Parathyroid adenoma (tissue), 2 donors: ENCODE results near the gene ABHD4.

Experiments
- H2AFZ ChIP-seq: fragments of 300-600 bp; sonication (generic); one replicate; pipeline ENCODE4 v1.7.0; 2017; ENCODE audit warnings: antibody characterized with exemption, mild to moderate bottlenecking
- H3K27ac ChIP-seq: fragments of 300-600 bp; sonication (generic); one replicate; pipeline ENCODE4 v1.7.0; 2017
- H3K27me3 ChIP-seq: fragments of 300-600 bp; sonication (generic); one replicate; pipeline ENCODE4 v1.7.0; 2017; ENCODE audit warnings: low read length; ENCODE audit not compliant: control insufficient read depth, insufficient read depth
- H3K36me3 ChIP-seq: fragments of 300-600 bp; sonication (generic); one replicate; pipeline ENCODE4 v1.7.0; 2017; ENCODE audit warnings: low read length; ENCODE audit not compliant: control insufficient read depth, insufficient read depth
- H3K4me1 ChIP-seq: fragments of 300-600 bp; sonication (generic); one replicate; pipeline ENCODE4 v1.7.0; 2017; ENCODE audit warnings: control low read depth
- H3K4me2 ChIP-seq: fragments of 300-600 bp; sonication (generic); one replicate; pipeline ENCODE4 v1.7.0; 2017; ENCODE audit warnings: low read length
- H3K4me3 ChIP-seq: fragments of 300-600 bp; sonication (generic); one replicate; pipeline ENCODE4 v1.7.0; 2017; ENCODE audit warnings: low read depth, low read length
- H3K79me2 ChIP-seq: fragments of 300-600 bp; sonication (generic); one replicate; pipeline ENCODE4 v1.7.0; 2017; ENCODE audit warnings: control low read depth
- H3K9ac ChIP-seq: fragments of 300-600 bp; sonication (generic); one replicate; pipeline ENCODE4 v1.7.0; 2017; ENCODE audit warnings: mild to moderate bottlenecking
- H3K9me3 ChIP-seq: fragments of 300-600 bp; sonication (generic); one replicate; pipeline ENCODE4 v1.7.0; 2017; ENCODE audit warnings: low read length; ENCODE audit not compliant: control insufficient read depth
- CTCF ChIP-seq: fragments of 300-600 bp; sonication (generic); IDR thresholded peaks from one replicate; pipeline ENCODE4 v1.7.0; 2017; ENCODE audit warnings: antibody characterized with exemption, mild to moderate bottlenecking
- donor health status: primary hyperparathyroidism.

The ABHD4 gene

DNA sequence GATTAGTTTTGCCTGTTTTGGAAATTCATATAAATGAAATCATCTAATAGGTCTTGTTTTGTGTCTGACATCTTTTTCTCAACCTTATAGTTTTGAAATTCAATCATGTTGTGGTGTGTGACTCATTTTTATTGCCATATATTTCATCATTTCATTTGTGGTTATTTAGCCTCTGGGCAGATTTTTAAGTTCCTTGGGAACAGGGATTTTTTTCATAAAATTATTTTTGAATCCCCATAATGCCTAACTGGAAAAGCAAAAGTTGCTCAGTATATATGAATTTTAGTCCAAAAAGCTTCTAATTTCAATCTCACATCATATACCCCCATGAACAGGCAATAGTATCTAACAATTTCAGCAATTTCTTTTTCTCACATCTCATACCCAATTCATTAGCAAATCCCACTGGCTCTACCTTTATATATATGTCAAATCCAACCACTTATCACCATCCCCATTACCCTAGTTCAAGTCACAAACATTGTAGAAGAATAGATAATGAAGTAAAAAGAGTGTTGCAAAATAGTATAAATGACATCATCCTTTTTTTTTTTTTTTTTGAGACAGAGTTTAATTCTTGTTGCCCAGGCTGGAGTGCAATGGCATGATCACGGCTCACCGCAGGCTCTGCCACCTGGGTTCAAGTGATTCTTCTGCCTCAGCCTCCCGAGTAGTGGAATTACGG is 48.6 kb downstream of the ABHD4 start:
- Histone ChIP-seq H3K4me3 (no peak overlapping the region), H3K36me3 (no peaks in the 10 kb centered on the region), H3K79me2 (no peaks in the 10 kb centered on the region), H3K9ac (no peak overlapping the region), H3K27me3 (no peaks in the 10 kb centered on the region), H2AFZ (no peak overlapping the region), H3K4me2 (no peak overlapping the region), H3K4me1 (no peaks in the 10 kb centered on the region), H3K27ac (no peak overlapping the region), H3K9me3 (no peaks in the 10 kb centered on the region)
- TF ChIP-seq CTCF = no peak

- no peaks in the 10 kb centered on the region for H3K9me3 ChIP-seq
- no peak overlapping the region for H2AFZ ChIP-seq
- H3K4me1 ChIP-seq = no peaks in the 10 kb centered on the region
- H3K27ac ChIP-seq = no peak overlapping the region
- H3K27me3 ChIP-seq = no peaks in the 10 kb centered on the region
- no peak for TF ChIP-seq CTCF
- H3K9ac ChIP-seq = no peak overlapping the region
- H3K4me3 ChIP-seq = no peak overlapping the region
- H3K79me2 ChIP-seq = no peaks in the 10 kb centered on the region
- no peaks in the 10 kb centered on the region for H3K36me3 ChIP-seq
- no peak overlapping the region for H3K4me2 ChIP-seq
These were observed 50.4 kb downstream of the ABHD4 start for GRCh38 chr14:22648506-22648905.

DNA sequence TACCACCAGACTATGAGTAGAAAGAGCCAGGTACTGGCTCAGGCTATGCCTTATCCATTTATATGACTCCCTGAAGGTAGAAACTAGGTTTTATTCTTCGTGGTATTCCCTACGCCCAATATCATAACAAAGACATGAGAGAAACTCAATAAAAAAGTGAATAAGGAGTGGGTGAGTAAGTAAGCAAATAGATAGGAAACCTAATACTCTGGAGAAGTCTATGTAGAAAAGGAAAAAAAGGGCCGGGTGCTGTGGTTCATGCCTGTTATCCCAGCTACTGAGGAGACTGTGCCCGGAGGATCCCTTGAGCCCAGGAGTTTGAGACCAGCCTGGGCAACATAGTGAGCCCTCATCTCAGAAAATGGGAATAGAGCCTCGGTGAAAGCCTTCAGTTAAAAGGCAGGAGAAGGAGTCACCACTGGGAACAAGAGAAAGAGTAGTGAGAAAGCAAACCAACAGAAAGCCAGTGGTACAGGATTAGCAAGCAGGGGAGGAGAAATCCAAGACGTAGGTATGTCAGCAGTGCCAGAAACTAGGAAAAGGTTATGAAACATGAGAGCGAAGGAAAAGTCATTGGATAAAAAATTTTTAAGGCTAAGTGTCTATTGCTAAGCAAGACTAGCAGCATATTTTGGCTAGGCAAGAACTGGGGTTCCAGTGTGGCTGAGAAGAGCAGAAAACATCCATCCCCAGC is 52.1 kb downstream of the ABHD4 start:
- H3K27ac ChIP-seq = no peak overlapping the region
- no peak overlapping the region for H3K4me3 ChIP-seq
- H3K27me3 ChIP-seq = no peaks in the 10 kb centered on the region
- H3K9me3 ChIP-seq = no peaks in the 10 kb centered on the region
- H3K9ac ChIP-seq = no peak overlapping the region
- H3K4me2 ChIP-seq = no peak overlapping the region
- no peaks in the 10 kb centered on the region for H3K4me1 ChIP-seq
- no peak for TF ChIP-seq CTCF
- H3K79me2 ChIP-seq = no peaks in the 10 kb centered on the region
- no peak overlapping the region for H2AFZ ChIP-seq
- H3K36me3 ChIP-seq = no peaks in the 10 kb centered on the region

DNA sequence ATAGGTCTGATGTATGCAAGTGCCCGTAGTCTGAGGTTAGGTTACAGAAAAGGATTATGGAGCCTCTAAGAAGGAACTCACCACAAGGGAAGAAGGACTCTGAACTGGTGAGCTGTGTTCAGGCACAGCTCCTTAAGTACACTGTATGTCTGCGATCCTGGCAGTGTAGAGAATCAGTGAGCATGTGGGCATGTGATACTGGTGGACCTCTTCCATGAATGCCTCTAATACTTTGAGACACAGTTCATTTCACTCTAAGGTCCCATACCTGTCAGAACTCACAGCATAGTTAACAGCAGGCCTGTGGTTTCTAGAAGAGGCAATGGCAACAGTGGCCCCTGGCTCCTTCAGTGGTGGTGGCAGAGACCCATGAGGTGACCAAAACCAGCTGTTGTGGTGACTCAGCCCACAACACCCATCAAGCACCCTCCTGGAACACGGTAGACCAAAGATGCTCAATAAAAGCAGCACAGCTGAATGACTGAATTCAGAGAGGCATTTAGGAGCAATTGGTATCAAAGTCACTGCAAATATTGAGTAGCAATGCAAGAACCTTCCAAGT is 52.9 kb downstream of the ABHD4 start:
- Histone ChIP-seq H3K27ac (no peak overlapping the region), H2AFZ (no peak overlapping the region), H3K4me2 (no peak overlapping the region), H3K4me3 (no peak overlapping the region), H3K36me3 (no peaks in the 10 kb centered on the region), H3K27me3 (no peaks in the 10 kb centered on the region), H3K9me3 (no peaks in the 10 kb centered on the region), H3K4me1 (no peaks in the 10 kb centered on the region), H3K9ac (no peak overlapping the region), H3K79me2 (no peaks in the 10 kb centered on the region)
- TF ChIP-seq CTCF = no peak
